Measurements from ENCODE around the gene ADGRG6.
"Not testable (repeated sequence)": the region's sequence is repeated elsewhere in the genome, so short reads cannot be mapped to it uniquely, and the experiment has no call there.

The ADGRG6 gene

GRCh38 chr6:142454848-142455247 is 153.0 kb downstream of the ADGRG6 start:
- not testable (repeated sequence) for DNase-seq

- DNase-seq: no peak
These were observed 154.3 kb downstream of the ADGRG6 start for GRCh38 chr6:142455957-142456589.

- no peak for DNase-seq
These were observed 156.0 kb downstream of the ADGRG6 start for GRCh38 chr6:142457638-142458406.

GRCh38 chr6:142458836-142459235 is 157.0 kb downstream of the ADGRG6 start:
- DNase-seq: no peak

- no peak for DNase-seq
These were observed 157.5 kb downstream of the ADGRG6 start for GRCh38 chr6:142459271-142459670.

GRCh38 chr6:142462260-142462659 is 160.5 kb downstream of the ADGRG6 start:
- no peak for DNase-seq

GRCh38 chr6:142463988-142464387 is 162.2 kb downstream of the ADGRG6 start:
- DNase-seq: no peak

- DNase-seq: no peak
These were observed 167.4 kb downstream of the ADGRG6 start for GRCh38 chr6:142469220-142469619.

GRCh38 chr6:142470421-142470820 is 168.6 kb downstream of the ADGRG6 start:
- no peak for DNase-seq

- DNase-seq: peak; percentile 29
These were observed 172.9 kb downstream of the ADGRG6 start for GRCh38 chr6:142474531-142475289.

- no peak for DNase-seq
These were observed 174.6 kb downstream of the ADGRG6 start for GRCh38 chr6:142476452-142476851.

GRCh38 chr6:142478117-142478516 is 176.3 kb downstream of the ADGRG6 start:
- no peak for DNase-seq

- no peak for DNase-seq
These were observed 179.7 kb downstream of the ADGRG6 start for GRCh38 chr6:142481466-142481865.

- no peak for DNase-seq
These were observed 180.4 kb downstream of the ADGRG6 start for GRCh38 chr6:142482249-142482648.

GRCh38 chr6:142482974-142483373 is 181.2 kb downstream of the ADGRG6 start:
- no peak for DNase-seq

GRCh38 chr6:142485256-142485655 is 183.4 kb downstream of the ADGRG6 start:
- no peak for DNase-seq

- no peak for DNase-seq
These were observed 188.2 kb downstream of the ADGRG6 start for GRCh38 chr6:142489722-142490610.

Data from NCI-H1436 (cell line).